HEK293T (cell line): ENCODE data around the gene CELSR1.

Source experiments
- ARNT ChIP-seq: fragments of 450-650 bp; IDR thresholded peaks from 2 replicates; pipeline ENCODE4 v1.6.1; 2017; ENCODE audit warnings: mild to moderate bottlenecking
- BHLHE40 ChIP-seq: fragments of 450-650 bp; IDR thresholded peaks from 2 replicates; pipeline ENCODE4 v1.6.1; 2016; ENCODE audit warnings: mild to moderate bottlenecking, moderate library complexity, borderline replicate concordance
- ELF4 ChIP-seq: fragments of 450-650 bp; IDR thresholded peaks from 2 replicates; pipeline ENCODE4 v1.6.1; 2017; ENCODE audit warnings: antibody characterized with exemption
- FOXA1 ChIP-seq: fragments of 450-650 bp; IDR thresholded peaks from 2 replicates; pipeline ENCODE4 v1.6.1; 2016; ENCODE audit warnings: mild to moderate bottlenecking
- FOXK2 ChIP-seq: fragments of 450-650 bp; IDR thresholded peaks from 2 replicates; pipeline ENCODE4 v1.6.1; 2016; ENCODE audit warnings: mild to moderate bottlenecking
- FOXM1 ChIP-seq: fragments of 450-650 bp; IDR thresholded peaks from 2 replicates; pipeline ENCODE4 v1.6.1; 2017; ENCODE audit warnings: mild to moderate bottlenecking, borderline replicate concordance
- HDGF ChIP-seq: fragments of 450-650 bp; IDR thresholded peaks from 2 replicates; pipeline ENCODE4 v1.6.1; 2017; ENCODE audit warnings: antibody characterized with exemption, borderline replicate concordance
- L3MBTL2 ChIP-seq: fragments of 450-650 bp; conservative IDR thresholded peaks from 2 replicates; pipeline ENCODE4 v1.6.1; 2016; ENCODE audit warnings: mild to moderate bottlenecking
- NFRKB ChIP-seq: fragments of 450-650 bp; IDR thresholded peaks from 2 replicates; pipeline ENCODE4 v1.6.1; 2016; ENCODE audit warnings: mild to moderate bottlenecking, moderate library complexity
- SP1 ChIP-seq: fragments of 450-650 bp; IDR thresholded peaks from 2 replicates; pipeline ENCODE4 v1.6.1; 2017
- SUZ12 ChIP-seq: fragments of 450-650 bp; IDR thresholded peaks from 2 replicates; pipeline ENCODE4 v1.6.1; 2016; ENCODE audit warnings: mild to moderate bottlenecking
- ZNF384 ChIP-seq: fragments of 450-650 bp; IDR thresholded peaks from 2 replicates; pipeline ENCODE4 v1.6.1; 2016
- TF ChIP-seq, protein P1 (sequence below): fragments of 450-650 bp; IDR thresholded peaks from 2 replicates; pipeline ENCODE4 v1.6.1; 2016

DNA sequence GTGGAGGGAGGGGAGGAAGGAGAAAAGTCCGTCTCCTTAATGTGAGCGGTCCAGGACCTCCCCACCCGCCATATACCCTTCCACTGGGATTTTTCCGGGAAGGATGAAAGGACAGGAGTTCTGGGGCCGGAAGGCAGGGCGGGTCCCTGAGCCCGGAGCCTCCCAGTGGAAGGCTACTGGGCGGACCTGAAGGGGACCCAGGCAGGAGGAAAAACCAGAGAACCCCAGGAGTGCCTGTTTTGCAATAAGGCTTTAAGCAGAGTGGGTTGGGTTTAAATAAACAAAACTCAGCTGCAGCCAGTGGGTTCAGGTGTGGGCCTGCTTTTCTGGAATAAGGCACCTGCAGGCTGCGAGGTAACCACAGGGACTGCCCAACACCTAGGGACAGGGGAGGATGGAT, 1.7 kb upstream of the CELSR1 start:
- TF ChIP-seq SUZ12, result no peak
- no peak for TF ChIP-seq SP1
- TF ChIP-seq ELF4, result no peak
- TF ChIP-seq BHLHE40, result no peak
- no peak for TF ChIP-seq FOXM1
- TF ChIP-seq HDGF, result no peak
- no peak for TF ChIP-seq NFRKB
- TF ChIP-seq FOXK2, result no peak
- TF ChIP-seq ZNF384, result no peak
- no peak for TF ChIP-seq ARNT
- TF ChIP-seq, protein P1, sequence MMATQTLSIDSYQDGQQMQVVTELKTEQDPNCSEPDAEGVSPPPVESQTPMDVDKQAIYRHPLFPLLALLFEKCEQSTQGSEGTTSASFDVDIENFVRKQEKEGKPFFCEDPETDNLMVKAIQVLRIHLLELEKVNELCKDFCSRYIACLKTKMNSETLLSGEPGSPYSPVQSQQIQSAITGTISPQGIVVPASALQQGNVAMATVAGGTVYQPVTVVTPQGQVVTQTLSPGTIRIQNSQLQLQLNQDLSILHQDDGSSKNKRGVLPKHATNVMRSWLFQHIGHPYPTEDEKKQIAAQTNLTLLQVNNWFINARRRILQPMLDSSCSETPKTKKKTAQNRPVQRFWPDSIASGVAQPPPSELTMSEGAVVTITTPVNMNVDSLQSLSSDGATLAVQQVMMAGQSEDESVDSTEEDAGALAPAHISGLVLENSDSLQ, result no peak
- no peak for TF ChIP-seq L3MBTL2
- TF ChIP-seq FOXA1, result no peak
